ENCODE data around the gene AUH. TPM values are rescaled to one million over a fixed set of nuclear protein-coding genes. Genes with fewer than 3 reads are reported as not detected.

AUH gene
- total and polyA plus RNA-seq, 10 of the 15 experiments (the other 5 are each of a cell fraction or from before 2014, with no cell fraction given) = 1.7 to 7.3 (median 4.6) TPM

DNA sequence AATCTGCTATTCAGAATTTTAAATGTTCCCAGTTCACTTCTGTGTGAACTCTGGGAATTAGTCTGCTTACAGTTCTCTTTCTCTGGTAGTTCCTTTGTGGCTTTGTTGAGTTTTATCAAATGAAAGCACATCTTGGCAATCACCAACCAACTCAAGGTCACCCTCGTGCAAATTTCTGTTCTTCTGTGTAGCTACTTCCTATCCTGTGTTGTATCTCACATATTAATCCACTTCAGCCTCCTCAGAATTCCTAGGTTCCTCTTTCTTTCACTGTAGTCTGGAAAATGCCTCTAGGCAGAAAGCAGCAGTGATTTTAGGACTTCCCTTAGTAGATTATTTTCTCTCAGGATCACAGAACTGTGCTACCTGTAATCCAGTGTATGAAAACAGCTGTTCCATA is 100.3 kb downstream of the AUH start:
- no peak overlapping the region for H3K27ac ChIP-seq (ENCODE audit: control insufficient read depth, insufficient read depth)
- DNase-seq (ENCODE audit: low read depth, low spot score) (no peak), FAIRE-seq (no peak), ATAC-seq (no peak)
- no peaks in the 10 kb centered on the region for H3K4me1 ChIP-seq (ENCODE audit: control insufficient read depth, insufficient read depth, low read length)
- ChIA-PET CTCF (no interaction called here), RAD21 (ENCODE audit: unreplicated experiment) (no interaction called here), POLR2A (no interaction called here), SMC1A (ENCODE audit: uncharacterized antibody, unreplicated experiment) (no interaction called here)
- no peak overlapping the region for H3K9ac ChIP-seq (ENCODE audit: control insufficient read depth, insufficient read depth, low read length)
- H3K4me3 ChIP-seq = no peak overlapping the region
- intact Hi-C loops (cut with micrococcal nuclease; ENCODE audit: unreplicated experiment) (no loop called here), in situ Hi-C loops (cut with MboI) (no loop called here)
- no peaks in the 10 kb centered on the region for H3K36me3 ChIP-seq (ENCODE audit: control insufficient read depth in 2 of 2, insufficient read depth in 2 of 2, low read length in 1 of 2)
- no peaks in the 10 kb centered on the region for H3K79me2 ChIP-seq (ENCODE audit: control insufficient read depth, insufficient read depth, low read length)
- TF ChIP-seq, protein P1, sequence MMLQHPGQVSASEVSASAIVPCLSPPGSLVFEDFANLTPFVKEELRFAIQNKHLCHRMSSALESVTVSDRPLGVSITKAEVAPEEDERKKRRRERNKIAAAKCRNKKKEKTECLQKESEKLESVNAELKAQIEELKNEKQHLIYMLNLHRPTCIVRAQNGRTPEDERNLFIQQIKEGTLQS (IDR thresholded peaks at IDR 0.05; ENCODE audit: borderline replicate concordance, extremely low read depth, low read depth, low read length) = no peak
- TF ChIP-seq KLF5 (IDR thresholded peaks at IDR 0.05; ENCODE audit: partially characterized antibody) = no peak
- no peak for TF ChIP-seq ZSCAN29 (IDR thresholded peaks at IDR 0.05)
- TF ChIP-seq, protein P2, sequence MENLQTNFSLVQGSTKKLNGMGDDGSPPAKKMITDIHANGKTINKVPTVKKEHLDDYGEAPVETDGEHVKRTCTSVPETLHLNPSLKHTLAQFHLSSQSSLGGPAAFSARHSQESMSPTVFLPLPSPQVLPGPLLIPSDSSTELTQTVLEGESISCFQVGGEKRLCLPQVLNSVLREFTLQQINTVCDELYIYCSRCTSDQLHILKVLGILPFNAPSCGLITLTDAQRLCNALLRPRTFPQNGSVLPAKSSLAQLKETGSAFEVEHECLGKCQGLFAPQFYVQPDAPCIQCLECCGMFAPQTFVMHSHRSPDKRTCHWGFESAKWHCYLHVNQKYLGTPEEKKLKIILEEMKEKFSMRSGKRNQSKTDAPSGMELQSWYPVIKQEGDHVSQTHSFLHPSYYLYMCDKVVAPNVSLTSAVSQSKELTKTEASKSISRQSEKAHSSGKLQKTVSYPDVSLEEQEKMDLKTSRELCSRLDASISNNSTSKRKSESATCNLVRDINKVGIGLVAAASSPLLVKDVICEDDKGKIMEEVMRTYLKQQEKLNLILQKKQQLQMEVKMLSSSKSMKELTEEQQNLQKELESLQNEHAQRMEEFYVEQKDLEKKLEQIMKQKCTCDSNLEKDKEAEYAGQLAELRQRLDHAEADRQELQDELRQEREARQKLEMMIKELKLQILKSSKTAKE (IDR thresholded peaks at IDR 0.05; ENCODE audit: low read depth, poor library complexity, severe bottlenecking) = no peak
- TF ChIP-seq CHD2 (IDR thresholded peaks at IDR 0.05; ENCODE audit: borderline replicate concordance, low read depth, low read length) = no peak
- TF ChIP-seq SUPT20H (IDR thresholded peaks at IDR 0.05; ENCODE audit: borderline replicate concordance, control insufficient read depth, low read depth, low read length) = no peak
- TF ChIP-seq MYC (IDR thresholded peaks at IDR 0.05; ENCODE audit: insufficient read depth, insufficient read length, insufficient replicate concordance, low read length, severe bottlenecking) = no peak
- TF ChIP-seq, protein P3, sequence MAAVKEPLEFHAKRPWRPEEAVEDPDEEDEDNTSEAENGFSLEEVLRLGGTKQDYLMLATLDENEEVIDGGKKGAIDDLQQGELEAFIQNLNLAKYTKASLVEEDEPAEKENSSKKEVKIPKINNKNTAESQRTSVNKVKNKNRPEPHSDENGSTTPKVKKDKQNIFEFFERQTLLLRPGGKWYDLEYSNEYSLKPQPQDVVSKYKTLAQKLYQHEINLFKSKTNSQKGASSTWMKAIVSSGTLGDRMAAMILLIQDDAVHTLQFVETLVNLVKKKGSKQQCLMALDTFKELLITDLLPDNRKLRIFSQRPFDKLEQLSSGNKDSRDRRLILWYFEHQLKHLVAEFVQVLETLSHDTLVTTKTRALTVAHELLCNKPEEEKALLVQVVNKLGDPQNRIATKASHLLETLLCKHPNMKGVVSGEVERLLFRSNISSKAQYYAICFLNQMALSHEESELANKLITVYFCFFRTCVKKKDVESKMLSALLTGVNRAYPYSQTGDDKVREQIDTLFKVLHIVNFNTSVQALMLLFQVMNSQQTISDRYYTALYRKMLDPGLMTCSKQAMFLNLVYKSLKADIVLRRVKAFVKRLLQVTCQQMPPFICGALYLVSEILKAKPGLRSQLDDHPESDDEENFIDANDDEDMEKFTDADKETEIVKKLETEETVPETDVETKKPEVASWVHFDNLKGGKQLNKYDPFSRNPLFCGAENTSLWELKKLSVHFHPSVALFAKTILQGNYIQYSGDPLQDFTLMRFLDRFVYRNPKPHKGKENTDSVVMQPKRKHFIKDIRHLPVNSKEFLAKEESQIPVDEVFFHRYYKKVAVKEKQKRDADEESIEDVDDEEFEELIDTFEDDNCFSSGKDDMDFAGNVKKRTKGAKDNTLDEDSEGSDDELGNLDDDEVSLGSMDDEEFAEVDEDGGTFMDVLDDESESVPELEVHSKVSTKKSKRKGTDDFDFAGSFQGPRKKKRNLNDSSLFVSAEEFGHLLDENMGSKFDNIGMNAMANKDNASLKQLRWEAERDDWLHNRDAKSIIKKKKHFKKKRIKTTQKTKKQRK (IDR thresholded peaks at IDR 0.05; ENCODE audit: low read depth, low read length) = no peak
- no peak for TF ChIP-seq CHD4 (IDR thresholded peaks at IDR 0.05)
- TF ChIP-seq TBL1XR1 (IDR thresholded peaks at IDR 0.05; ENCODE audit: low read depth, low read length) = no peak
- TF ChIP-seq, protein P4, sequence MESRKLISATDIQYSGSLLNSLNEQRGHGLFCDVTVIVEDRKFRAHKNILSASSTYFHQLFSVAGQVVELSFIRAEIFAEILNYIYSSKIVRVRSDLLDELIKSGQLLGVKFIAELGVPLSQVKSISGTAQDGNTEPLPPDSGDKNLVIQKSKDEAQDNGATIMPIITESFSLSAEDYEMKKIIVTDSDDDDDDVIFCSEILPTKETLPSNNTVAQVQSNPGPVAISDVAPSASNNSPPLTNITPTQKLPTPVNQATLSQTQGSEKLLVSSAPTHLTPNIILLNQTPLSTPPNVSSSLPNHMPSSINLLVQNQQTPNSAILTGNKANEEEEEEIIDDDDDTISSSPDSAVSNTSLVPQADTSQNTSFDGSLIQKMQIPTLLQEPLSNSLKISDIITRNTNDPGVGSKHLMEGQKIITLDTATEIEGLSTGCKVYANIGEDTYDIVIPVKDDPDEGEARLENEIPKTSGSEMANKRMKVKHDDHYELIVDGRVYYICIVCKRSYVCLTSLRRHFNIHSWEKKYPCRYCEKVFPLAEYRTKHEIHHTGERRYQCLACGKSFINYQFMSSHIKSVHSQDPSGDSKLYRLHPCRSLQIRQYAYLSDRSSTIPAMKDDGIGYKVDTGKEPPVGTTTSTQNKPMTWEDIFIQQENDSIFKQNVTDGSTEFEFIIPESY (IDR thresholded peaks at IDR 0.05) = no peak
- TF ChIP-seq STAT1 (conservative IDR thresholded peaks at IDR 0.05) = no peak
- TF ChIP-seq, protein P5, sequence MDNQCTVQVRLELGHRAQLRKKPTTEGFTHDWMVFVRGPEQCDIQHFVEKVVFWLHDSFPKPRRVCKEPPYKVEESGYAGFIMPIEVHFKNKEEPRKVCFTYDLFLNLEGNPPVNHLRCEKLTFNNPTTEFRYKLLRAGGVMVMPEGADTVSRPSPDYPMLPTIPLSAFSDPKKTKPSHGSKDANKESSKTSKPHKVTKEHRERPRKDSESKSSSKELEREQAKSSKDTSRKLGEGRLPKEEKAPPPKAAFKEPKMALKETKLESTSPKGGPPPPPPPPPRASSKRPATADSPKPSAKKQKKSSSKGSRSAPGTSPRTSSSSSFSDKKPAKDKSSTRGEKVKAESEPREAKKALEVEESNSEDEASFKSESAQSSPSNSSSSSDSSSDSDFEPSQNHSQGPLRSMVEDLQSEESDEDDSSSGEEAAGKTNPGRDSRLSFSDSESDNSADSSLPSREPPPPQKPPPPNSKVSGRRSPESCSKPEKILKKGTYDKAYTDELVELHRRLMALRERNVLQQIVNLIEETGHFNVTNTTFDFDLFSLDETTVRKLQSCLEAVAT (IDR thresholded peaks at IDR 0.05) = no peak
- no peak for TF ChIP-seq TCF7 (IDR thresholded peaks at IDR 0.05; ENCODE audit: borderline replicate concordance)
- BruUV-seq (replicated peaks) = no TSS peak
- no peaks in the 10 kb centered on the region for H4K20me1 ChIP-seq (ENCODE audit: control insufficient read depth, insufficient read depth)
- WGBS (ENCODE audit: insufficient coverage, insufficient replicate concordance, low lambda C conversion rate, missing lambda C conversion rate) = 48% methylated on average over 1 of the region's 1 CpG
- H2AFZ ChIP-seq (ENCODE audit: control insufficient read depth, low read depth, low read length) = no peak overlapping the region
- H3K9me3 ChIP-seq (replicated peaks; ENCODE audit: control insufficient read depth, insufficient read depth, low read length) = no peaks in the 10 kb centered on the region
- no peaks in the 10 kb centered on the region; a peak in 1 of 4 replicates for H3K27me3 ChIP-seq (replicated peaks in 1 of 2; ENCODE audit: control insufficient read depth in 2 of 2, insufficient read depth in 2 of 2, low read length in 1 of 2)
- H3K4me2 ChIP-seq (ENCODE audit: control insufficient read depth, insufficient read depth) = no peak overlapping the region
